SK-N-DZ (cell line): ENCODE data around the gene ZC3H7B.

ENCODE experiments used
- small RNA-seq, 2 experiments: library from RNA; depleted of rRNA; stranded (forward); fragments of <200 nt; gene quantifications; one replicate each; pipeline ENCODE3, GENCODE V24; 2014

Gene ZC3H7B

Small RNAs within 50 kb of the gene (small RNA-seq; reads per million reads assigned to genes)
- gene MIR6889 (0 reads per million in 2 experiments), gene RNU6-495P (0 reads per million in 2 experiments)
